Measurements from ENCODE around the gene COQ6.
"Not testable (repeated sequence)": the region's sequence is repeated elsewhere in the genome, so short reads cannot be mapped to it uniquely, and the experiment has no call there.

Gene COQ6

GRCh38 chr14:73949752-73950734, at the start of gene COQ6, which contains the start of gene FAM161B:
COQ6 (plus strand) TSS chr14:73950302; CDS start chr14:73950333, 31 bp downstream.
FAM161B (minus strand) TSS chr14:73950094; CDS start chr14:73950026, 68 bp downstream.
- DNase-seq: peak; percentile 97

- DNase-seq: no peak
These were observed 47.1 kb upstream of the COQ6 start for GRCh38 chr14:73903028-73903427.

GRCh38 chr14:73909681-73910080, 40.4 kb upstream of the COQ6 start:
- DNase-seq: no peak

- no peak for DNase-seq
These were observed 36.8 kb upstream of the COQ6 start for GRCh38 chr14:73913256-73913655.

GRCh38 chr14:73916324-73916723, 33.8 kb upstream of the COQ6 start:
- DNase-seq: no peak

- DNase-seq: not testable (repeated sequence)
These were observed 30.6 kb upstream of the COQ6 start for GRCh38 chr14:73919457-73919856.

GRCh38 chr14:73924337-73924736, 25.8 kb upstream of the COQ6 start:
- no peak for DNase-seq

GRCh38 chr14:73935666-73936065, 14.4 kb upstream of the COQ6 start:
- DNase-seq: no peak

- no peak for DNase-seq
These were observed 13.6 kb upstream of the COQ6 start for GRCh38 chr14:73936548-73936947.

GRCh38 chr14:73937012-73937411, 13.1 kb upstream of the COQ6 start:
- DNase-seq: no peak

GRCh38 chr14:73942180-73942579, 7.9 kb upstream of the COQ6 start:
- DNase-seq: no peak

- no peak for DNase-seq
These were observed 7.0 kb upstream of the COQ6 start for GRCh38 chr14:73943083-73943482.

GRCh38 chr14:73944432-73945158, 5.5 kb upstream of the COQ6 start:
- DNase-seq: no peak

GRCh38 chr14:73945159-73945670, 4.9 kb upstream of the COQ6 start:
- DNase-seq: no peak

GRCh38 chr14:73953731-73954130, 3.6 kb downstream of the COQ6 start:
- no peak for DNase-seq

- no peak for DNase-seq
These were observed 5.6 kb downstream of the COQ6 start for GRCh38 chr14:73955674-73956073.

- no peak for DNase-seq
These were observed 8.5 kb downstream of the COQ6 start for GRCh38 chr14:73958591-73958990.

- no peak for DNase-seq
These were observed 11.1 kb downstream of the COQ6 start for GRCh38 chr14:73961192-73961591.

GRCh38 chr14:73965216-73965615, 15.1 kb downstream of the COQ6 start:
- no peak for DNase-seq

- no peak for DNase-seq
These were observed 18.8 kb downstream of the COQ6 start for GRCh38 chr14:73968885-73969284.

GRCh38 chr14:73973497-73973896, 23.4 kb downstream of the COQ6 start:
- DNase-seq: no peak

- no peak for DNase-seq
These were observed 26.0 kb downstream of the COQ6 start for GRCh38 chr14:73976125-73976524.

- no peak for DNase-seq
These were observed 27.8 kb downstream of the COQ6 start for GRCh38 chr14:73977896-73978295.

- DNase-seq: no peak
These were observed 38.0 kb downstream of the COQ6 start for GRCh38 chr14:73988065-73988464.

Data from NCI-H1092 (cell line).